Prostate gland (tissue), 2 donors: Measurements from ENCODE around the gene ELMOD1.

Experiments
- CTCF ChIP-seq, 4 experiments: fragments of 200-600 bp in 2 of 4; fragments of 450-650 bp in 2 of 4; sonication (generic) in 2 of 4; IDR thresholded peaks; 1 replicate in 3 of 4; 2 replicates in 1 of 4; pipeline ENCODE4 v1.5.1; 2016 to 2019; ENCODE audit warnings: antibody characterized with exemption in 4 of 4, mild to moderate bottlenecking in 2 of 4, moderate library complexity in 2 of 4
- POLR2A ChIP-seq: fragments of 450-650 bp; IDR thresholded peaks from one replicate; pipeline ENCODE4 v1.6.1; 2016; ENCODE audit warnings: antibody characterized with exemption, mild to moderate bottlenecking

- TF ChIP-seq CTCF (IDR thresholded peaks at IDR 0.05) (no peak), POLR2A (no peak)
Measured at GRCh38 chr11:107593951-107594350, 3.0 kb downstream of the ELMOD1 start.
